RWPE2 (cell line): ENCODE measurements around the gene ZBP1.

Experiments used
- ATAC-seq: fragments of 200-7000 bp; cut with Tn5 transposase; 3 replicates; pipeline ENCODE4 v1.9.1; 2021; ENCODE audit warnings: low read depth
- DNase-seq: peaks from one replicate; pipeline ENCODE4 v3.0.0-alpha.2; 2020; ENCODE audit warnings: low spot score
- H3K27ac ChIP-seq: fragments of 450-650 bp; 2 replicates; pipeline ENCODE4 v1.5.1; 2017; ENCODE audit warnings: mild to moderate bottlenecking; ENCODE audit not compliant: poor library complexity, severe bottlenecking
- H3K27me3 ChIP-seq: fragments of 250-450 bp; sonication (Bioruptor Pico); 2 replicates; pipeline ENCODE4 v1.5.1; 2021; ENCODE audit warnings: mild to moderate bottlenecking, moderate library complexity; ENCODE audit not compliant: insufficient read depth, poor library complexity, severe bottlenecking
- H3K36me3 ChIP-seq: fragments of 250-450 bp; sonication (Bioruptor Pico); 2 replicates; pipeline ENCODE4 v1.5.1; 2020; ENCODE audit warnings: low read depth, mild to moderate bottlenecking, moderate library complexity
- H3K4me1 ChIP-seq: fragments of 250-450 bp; sonication (Bioruptor Pico); 2 replicates; pipeline ENCODE4 v1.5.1; 2021; ENCODE audit warnings: mild to moderate bottlenecking, moderate library complexity; ENCODE audit not compliant: insufficient read depth, poor library complexity, severe bottlenecking
- H3K4me3 ChIP-seq: fragments of 250-450 bp; sonication (Bioruptor Pico); 2 replicates; pipeline ENCODE4 v1.5.1; 2021; ENCODE audit warnings: mild to moderate bottlenecking, moderate library complexity; ENCODE audit not compliant: severe bottlenecking
- H3K9me3 ChIP-seq: fragments of 250-450 bp; sonication (Bioruptor Pico); 2 replicates; pipeline ENCODE4 v1.5.1; 2021; ENCODE audit warnings: mild to moderate bottlenecking, moderate library complexity; ENCODE audit not compliant: severe bottlenecking
- TF ChIP-seq, protein P1 (sequence below): fragments of 450-650 bp; IDR thresholded peaks from one replicate; pipeline ENCODE4 v1.5.1; 2017; ENCODE audit warnings: mild to moderate bottlenecking, moderate library complexity; ENCODE audit not compliant: poor library complexity, severe bottlenecking

Gene ZBP1

DNA sequence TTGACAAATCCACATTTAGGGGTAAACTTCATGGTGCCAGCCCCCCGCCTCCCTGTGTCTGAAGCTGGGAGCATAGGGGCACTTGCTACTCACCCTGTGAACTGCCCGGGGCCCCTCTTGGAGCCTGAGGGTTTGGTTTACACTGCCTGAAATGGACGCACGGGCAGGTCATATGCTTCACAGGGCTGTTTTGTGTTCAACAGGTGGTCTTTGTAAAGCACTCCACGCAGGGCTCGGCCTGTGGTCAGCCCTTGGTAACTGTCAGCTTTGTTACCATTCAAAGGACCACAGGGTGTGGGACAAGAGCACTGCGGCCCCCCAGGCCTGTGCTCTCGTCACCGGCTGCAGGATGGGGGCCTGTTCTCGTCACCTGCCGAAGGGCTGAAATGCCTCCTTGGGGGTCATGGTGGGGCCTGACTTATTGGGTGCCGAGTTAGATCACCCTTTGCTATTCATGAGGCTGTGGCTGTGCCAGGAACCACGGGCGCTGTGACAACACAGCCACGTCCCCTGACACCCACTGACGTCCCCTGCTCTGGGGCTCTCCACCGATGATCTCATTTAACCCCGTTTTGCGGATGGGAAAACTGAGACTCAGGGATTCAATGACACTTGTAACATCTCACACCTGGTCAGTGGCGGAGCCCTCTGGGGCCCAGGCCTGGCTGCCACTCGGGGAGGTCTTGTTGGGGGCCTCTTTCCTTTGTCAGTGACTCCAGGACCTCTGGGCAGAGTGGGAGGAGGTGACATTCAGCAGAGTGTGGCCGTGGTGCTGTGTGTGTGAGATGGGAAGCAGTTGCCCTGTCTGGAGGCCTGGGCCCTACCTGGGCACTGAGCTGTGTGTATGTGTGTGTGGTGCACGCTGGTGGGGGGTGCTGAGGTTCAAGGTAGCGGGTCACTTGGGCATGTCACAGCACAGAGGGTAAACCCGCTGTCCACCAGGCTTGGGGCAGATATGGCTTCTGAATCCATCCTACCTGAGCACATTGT, 24.9 kb downstream of the ZBP1 start:
- ATAC-seq = no peak
- Histone ChIP-seq H3K9me3 (no peaks in the 10 kb centered on the region), H3K27ac (no peak overlapping the region), H3K4me3 (no peak overlapping the region), H3K36me3 (no peaks in the 10 kb centered on the region), H3K4me1 (no peaks in the 10 kb centered on the region), H3K27me3 (no peaks in the 10 kb centered on the region)
- TF ChIP-seq, protein P1, sequence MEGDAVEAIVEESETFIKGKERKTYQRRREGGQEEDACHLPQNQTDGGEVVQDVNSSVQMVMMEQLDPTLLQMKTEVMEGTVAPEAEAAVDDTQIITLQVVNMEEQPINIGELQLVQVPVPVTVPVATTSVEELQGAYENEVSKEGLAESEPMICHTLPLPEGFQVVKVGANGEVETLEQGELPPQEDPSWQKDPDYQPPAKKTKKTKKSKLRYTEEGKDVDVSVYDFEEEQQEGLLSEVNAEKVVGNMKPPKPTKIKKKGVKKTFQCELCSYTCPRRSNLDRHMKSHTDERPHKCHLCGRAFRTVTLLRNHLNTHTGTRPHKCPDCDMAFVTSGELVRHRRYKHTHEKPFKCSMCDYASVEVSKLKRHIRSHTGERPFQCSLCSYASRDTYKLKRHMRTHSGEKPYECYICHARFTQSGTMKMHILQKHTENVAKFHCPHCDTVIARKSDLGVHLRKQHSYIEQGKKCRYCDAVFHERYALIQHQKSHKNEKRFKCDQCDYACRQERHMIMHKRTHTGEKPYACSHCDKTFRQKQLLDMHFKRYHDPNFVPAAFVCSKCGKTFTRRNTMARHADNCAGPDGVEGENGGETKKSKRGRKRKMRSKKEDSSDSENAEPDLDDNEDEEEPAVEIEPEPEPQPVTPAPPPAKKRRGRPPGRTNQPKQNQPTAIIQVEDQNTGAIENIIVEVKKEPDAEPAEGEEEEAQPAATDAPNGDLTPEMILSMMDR = no peak
- no peak for DNase-seq

DNA sequence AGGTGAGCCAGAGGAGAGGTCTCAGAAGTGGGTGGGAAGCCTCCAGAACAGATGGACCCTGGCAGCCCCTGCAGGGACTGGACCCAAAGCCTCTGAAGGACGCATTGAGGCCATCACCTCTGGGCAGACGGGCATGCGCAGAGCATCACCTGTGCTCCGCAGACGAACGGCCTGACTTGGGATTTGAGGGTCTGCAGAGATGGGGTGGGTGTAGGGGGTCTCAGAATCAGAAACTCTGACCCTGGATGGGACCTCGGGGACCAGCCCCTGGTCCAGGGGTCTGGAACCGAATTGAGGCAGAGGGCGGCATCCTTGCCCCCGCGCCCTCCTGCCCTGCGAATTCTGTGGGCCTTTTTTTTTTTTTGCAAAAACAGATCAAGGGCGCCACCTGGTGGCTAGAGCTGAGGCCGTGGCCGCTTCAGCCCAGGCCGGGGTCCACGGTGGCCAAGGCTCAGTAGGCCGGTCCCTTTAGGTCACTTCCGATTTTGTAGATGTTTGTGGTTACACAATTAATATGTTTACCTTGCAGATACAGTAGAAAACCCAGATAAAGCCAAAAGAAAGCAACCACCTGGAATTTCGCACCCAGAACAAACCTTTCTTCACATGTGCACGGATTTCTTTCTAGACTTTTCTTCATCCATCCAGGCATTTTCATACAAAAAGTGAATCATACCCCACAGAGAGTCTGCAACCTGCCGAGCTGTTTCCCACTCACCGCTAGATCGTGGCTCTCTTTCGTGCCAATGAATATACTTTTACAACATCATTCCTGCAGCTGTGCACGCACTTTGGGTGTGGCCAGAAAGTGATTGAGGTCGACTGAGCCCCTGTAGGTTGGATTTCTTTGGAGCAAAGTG, 25.9 kb downstream of the ZBP1 start:
- ATAC-seq (peak; percentile 22; the same call in 2 of the 3 replicates), DNase-seq (no peak)
- H3K36me3 ChIP-seq = no peaks in the 10 kb centered on the region
- no peak overlapping the region for H3K27ac ChIP-seq
- TF ChIP-seq, protein P1 = peak; percentile 100
- H3K27me3 ChIP-seq = no peaks in the 10 kb centered on the region
- no peak overlapping the region for H3K4me3 ChIP-seq
- H3K4me1 ChIP-seq = no peaks in the 10 kb centered on the region
- no peaks in the 10 kb centered on the region for H3K9me3 ChIP-seq

DNA sequence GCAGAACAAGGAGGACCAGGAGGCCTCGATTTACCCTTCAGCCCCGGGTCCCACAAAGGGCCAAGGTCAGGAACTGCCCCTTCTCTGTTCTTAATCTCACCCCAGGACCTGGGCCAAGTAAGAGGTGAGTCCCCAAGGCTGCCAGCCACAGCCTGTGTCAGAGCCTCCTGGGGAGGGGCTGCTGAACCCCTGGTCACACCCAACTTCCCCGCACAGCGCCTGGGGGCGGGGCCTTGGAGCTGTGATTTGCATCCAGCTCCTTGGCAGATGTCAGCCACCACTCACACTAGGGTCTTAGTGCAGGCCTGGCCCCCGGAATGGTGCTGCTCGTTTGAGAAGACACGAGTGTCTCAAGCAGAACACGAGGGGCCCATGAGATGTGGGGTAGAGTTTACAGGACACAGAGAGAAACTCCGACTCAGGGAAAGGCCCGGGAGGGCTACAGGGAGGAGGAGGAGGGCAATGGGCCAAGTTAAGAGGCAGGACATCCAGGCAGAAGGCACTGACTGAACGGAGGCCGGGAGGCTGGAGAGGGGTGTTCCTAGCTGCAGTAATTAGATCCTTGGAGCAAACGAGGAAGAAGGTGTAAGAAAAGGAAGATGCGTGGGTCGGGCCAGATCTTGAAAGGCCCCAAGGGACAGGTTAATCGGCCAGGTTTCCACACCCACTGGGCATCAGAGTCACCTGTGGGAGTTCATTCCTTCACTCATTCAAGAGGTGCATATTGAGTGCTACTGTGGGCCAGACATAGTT, 26.9 kb downstream of the ZBP1 start:
- no peak overlapping the region for H3K27ac ChIP-seq
- DNase-seq (peak; percentile 85), ATAC-seq (no peak)
- no peaks in the 10 kb centered on the region for H3K4me1 ChIP-seq
- H3K36me3 ChIP-seq = no peaks in the 10 kb centered on the region
- no peaks in the 10 kb centered on the region for H3K9me3 ChIP-seq
- no peak overlapping the region for H3K4me3 ChIP-seq
- H3K27me3 ChIP-seq = no peaks in the 10 kb centered on the region
- TF ChIP-seq, protein P1 = no peak

DNA sequence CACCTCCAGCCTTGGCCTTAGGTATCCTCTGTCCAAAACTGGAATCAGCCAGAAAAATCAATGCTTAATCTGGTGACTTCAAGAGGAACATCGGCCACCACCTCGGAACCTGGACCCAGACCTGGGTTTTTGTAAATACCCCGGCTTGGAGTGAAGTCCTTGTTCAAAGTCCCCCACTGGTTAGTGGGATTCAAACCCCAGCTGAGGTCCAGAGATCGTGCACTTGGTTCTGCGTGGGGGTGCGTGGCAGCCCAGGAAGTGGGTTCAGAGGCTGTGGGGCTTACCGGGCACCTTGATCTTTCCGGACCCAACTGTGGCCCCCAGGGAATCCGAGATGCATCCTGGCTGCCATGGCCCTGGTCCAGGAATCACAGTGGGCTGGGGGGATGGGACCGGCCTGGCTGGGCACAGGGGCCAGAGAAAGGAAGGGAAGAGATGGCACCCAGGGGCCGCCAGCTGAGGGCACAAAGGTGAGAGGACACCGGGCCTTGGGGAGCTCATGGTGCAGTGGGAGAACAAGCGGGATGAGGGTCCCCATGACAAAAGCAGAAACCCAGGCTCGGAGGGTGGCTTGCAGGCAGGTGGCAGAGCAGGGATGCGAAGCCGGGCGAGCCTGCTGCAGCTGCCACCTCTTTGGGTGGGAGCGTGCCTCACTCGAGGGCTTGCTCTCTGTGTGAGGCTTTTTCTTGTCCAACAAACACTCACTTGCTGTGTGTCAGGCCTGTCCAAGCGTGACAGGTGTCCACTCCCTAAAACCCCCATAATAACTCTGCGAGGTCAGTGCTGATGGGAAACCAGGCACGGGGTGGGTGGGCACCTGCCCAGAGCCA, 27.7 kb downstream of the ZBP1 start:
- no peak overlapping the region for H3K27ac ChIP-seq
- no peaks in the 10 kb centered on the region for H3K4me1 ChIP-seq
- peaks cover 6% of the 10 kb centered on the region for H3K27me3 ChIP-seq
- H3K36me3 ChIP-seq = no peaks in the 10 kb centered on the region
- ATAC-seq (no peak), DNase-seq (peak; percentile 80)
- no peaks in the 10 kb centered on the region for H3K9me3 ChIP-seq
- TF ChIP-seq, protein P1 = no peak
- H3K4me3 ChIP-seq = no peak overlapping the region
